HG03520 (cell line): Measurements from ENCODE around the gene GDF7.

Experiments
- ATAC-seq: cut with Tn5 transposase; IDR thresholded peaks from one replicate; pipeline ENCODE4 v1.9.1; 2021; ENCODE audit warnings: mild to moderate bottlenecking, moderate library complexity; ENCODE audit not compliant: unreplicated experiment

The GDF7 gene

GRCh38 chr2:20671036-20671735, 4.2 kb downstream of the GDF7 start:
- ATAC-seq = no peak

DNA sequence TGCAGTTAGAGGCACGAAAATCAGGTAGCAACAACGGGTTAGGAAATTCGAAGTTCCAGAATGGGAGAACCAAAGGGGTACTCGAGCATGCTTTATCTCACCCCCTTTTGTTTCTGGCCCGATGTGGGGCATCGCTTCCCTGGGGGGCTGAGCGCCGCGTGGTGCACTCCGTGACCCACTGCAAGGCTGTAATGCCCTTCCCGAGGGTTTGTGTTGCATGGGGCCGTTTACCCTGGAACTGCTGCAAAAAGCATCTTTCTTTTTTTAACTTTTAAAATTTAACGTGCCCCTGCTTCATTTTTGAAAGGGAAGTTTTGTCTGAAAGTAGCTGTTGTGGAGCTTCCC, 4.8 kb downstream of the GDF7 start:
- no peak for ATAC-seq

DNA sequence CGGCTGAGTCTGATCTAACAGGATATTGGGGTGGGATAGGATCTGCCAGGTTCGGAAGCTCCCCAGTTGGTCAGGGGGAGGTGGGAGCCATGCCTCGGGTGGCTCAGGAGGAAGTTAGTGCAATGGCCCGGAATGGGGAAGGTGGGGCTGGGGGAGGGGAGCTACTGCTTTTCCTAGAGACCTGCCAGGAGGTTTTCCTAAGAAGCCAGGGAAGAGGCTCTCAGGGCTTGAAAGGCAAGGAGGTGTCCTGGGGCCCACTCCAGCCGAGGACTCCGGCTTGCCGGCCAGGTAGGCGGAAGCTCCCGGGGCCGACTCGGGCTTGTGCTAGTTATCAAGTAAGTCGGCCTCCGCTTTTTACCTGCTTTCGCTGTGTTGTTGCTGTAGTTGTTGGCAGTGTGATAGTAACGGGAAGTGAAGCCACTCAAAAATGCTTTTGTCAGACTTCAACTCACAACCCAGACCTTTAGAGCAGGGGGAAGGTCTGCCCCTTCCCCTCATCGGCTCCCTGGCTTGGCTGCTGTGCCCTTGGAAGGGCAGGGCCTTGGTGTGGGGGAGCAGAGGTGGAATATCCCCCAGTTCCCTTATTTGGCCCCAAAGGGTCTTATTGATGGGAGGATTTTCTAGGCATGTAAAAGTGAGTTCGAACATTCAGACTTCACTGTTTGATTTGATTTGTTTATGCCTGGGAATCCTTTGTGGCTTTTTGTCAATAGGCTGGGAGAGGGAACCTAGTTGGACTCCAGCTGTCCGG, 5.4 kb downstream of the GDF7 start:
- ATAC-seq = no peak

GRCh38 chr2:20673686-20674308, 6.9 kb downstream of the GDF7 start:
- ATAC-seq = no peak

GRCh38 chr2:20674309-20674965, 7.5 kb downstream of the GDF7 start:
- no peak for ATAC-seq

- no peak for ATAC-seq
Measured at GRCh38 chr2:20674974-20675679, 8.2 kb downstream of the GDF7 start.

DNA sequence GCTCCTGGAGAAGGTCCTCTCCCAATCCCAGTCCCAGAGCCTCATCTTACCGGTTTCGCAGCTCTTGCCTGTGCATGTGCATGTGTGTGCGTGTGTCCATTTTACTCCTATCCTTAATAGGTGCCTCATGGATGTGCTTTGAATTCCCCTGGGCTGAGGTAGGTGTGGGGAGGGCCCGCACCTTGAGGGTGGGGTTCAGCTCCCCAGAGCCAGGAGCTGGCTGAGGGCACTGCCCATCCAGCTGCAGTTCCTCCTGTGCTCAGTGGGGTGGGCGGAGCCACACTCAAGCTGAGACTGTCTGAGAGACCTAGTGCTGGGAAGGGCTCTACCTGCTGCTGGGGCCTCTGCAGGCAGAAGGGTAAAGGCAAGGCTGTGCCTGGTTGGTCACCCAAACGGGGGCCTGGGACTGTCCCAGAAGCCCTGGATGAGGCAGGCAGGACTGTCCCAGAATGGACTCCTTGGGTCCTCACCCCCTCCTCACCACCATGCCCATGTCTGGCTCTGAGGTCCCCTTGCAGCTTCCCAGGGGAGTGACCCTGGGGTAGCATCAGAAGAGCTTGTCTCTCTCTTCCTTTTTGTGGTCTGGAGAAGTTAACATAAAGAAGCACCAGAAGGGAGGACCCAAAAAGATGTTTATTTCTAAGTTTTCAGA, 8.9 kb downstream of the GDF7 start:
- peak; percentile 70 for ATAC-seq

DNA sequence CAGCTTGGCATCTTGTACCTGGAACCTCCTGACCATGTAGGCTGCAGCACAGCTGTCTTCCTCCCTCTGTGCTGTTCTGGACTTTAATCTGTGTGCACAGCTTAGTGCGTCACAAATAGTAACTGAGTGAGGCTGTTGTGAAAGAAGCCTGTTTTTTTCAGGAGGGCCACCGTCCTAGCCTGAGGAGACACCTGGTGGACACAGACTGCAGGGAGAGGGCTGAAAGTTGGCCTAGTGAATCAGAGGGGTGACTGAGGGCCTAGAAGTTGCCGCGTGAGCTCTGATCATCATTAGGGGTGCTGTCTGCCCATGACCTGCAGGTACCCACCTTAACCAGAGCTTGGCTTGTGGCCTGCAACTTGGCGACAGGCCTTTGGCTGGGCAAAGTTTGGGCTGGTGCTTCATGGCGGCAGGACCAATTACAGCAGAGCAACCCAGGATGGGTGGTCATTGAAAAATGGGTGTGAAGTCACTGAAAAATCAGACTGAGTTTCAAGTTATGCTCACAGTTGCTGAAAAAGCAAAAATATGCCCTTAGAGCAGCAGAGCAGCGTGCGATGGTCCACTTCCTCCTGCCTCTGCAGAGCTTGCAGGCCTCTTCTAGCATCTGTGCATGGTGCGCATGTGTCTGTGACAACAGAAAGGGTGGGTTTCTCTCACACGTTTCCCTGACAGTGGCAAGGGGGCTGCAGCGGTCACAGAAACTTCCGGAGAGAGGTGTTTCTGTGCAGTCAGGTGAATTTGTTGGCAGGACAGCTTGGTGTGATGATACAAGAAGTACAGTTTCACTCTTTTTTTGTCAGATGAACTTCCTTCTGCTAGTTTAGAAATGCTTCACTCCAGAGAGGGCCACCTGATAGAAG, 9.6 kb downstream of the GDF7 start:
- peak; percentile 50 for ATAC-seq

DNA sequence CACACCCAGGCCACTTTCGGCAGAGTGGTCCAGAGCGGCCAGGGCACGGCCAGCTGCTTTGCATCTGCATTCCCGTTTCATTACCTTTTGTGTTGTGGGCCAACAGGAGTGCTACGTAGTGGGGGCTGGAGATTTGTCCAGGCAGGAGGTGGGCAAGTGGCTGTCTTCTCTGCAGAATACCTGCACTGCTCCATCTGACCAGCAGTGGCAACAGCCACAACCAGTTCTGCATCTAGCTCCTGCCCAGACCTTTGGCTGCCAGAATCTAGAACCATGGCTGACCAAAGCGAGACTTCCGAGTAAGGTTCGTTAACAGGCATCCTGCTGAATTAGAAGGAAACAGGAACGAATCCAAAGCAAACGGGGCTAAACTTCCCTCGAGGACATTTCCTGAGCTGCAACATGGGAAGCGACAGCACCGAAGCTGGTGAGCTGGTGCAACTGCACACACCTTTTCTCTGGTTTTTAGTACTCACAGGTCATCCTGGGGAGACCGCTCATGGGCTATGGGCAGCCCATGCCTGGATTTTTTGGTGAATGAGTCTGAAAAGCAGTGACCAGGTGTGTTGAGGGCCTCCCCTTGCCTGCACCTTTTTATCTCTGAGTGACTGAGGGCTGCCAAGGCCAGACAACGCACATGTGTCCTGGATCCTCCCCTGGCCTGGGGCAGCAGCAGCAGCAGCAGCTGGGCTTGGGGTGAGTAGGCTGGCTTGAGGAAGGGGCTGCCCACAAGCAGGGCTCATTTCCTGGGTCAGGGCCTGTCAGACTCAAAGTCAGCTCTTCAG, 10.5 kb downstream of the GDF7 start:
- ATAC-seq = peak; percentile 41

- no peak for ATAC-seq
Measured at GRCh38 chr2:20678086-20678395, 11.1 kb downstream of the GDF7 start.

- no peak for ATAC-seq
Measured at GRCh38 chr2:20678780-20679179, 11.8 kb downstream of the GDF7 start.

DNA sequence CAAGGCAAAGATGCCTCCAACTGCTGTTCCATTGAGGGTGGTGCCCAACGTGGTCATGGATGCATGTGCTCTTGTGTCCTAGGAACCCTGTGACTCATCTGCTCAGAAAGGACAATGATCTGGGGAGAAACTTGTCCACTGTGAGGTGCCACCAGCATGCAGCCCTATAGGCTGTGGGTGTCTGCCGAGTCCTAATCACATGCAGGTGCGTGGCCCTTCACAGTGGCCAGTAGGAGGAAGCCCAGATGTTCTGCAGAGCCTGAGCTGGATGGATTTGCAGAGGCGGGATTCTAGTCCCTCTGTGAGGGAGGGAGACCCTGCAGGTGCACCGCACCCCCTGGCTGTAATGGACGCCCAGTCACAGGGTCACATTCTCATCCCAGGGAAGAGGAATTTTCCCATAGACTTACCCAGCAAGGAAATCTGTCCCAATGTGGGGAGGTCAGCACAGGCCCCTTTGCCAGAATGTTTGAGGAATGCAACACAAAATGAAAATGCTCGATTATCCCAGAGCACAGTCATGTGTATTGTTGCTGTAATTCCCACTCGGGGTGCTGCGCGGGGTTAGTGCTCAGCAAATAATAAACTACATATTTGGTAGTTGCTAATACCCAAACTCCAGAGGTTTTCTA, 13.9 kb downstream of the GDF7 start:
- no peak for ATAC-seq

DNA sequence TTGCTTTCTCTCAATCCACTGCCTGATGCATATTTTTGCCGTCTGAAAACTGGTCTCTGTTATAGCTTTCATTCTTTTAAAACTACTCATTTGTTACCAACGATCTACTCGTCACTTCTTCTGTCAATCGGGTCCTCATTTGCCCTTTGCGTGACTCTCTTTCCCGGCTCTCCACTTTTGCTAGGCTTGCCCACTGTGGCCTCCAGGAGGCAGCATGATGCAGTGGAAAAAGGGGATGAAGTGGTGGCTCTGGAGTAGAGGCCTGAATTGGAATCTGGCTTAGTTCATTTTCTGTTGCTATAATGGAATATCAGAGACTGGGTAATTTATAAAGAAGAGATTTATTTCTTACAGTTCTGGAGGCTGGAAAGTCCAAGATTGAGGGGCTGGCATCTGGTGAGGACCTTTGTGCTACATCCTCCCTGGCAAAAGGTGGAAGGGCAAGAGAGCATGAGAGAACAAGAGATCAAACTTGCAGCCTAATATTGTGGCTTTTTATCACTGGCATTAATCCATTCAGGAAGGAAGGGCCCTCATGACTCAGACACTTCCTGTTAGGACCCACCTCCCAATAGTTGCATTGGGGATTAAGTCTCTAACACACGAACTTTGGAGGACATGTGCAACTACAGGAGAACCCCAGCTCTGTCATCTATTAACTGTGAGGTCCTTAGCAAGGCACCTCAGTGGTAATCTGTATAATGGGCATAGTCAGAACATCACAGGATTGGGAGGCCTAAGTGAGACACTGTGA, 15.4 kb downstream of the GDF7 start:
- no peak for ATAC-seq

- no peak for ATAC-seq
Measured at GRCh38 chr2:20684581-20685063, 17.7 kb downstream of the GDF7 start.

- ATAC-seq = no peak
Measured at GRCh38 chr2:20687260-20687832, 20.4 kb downstream of the GDF7 start.

DNA sequence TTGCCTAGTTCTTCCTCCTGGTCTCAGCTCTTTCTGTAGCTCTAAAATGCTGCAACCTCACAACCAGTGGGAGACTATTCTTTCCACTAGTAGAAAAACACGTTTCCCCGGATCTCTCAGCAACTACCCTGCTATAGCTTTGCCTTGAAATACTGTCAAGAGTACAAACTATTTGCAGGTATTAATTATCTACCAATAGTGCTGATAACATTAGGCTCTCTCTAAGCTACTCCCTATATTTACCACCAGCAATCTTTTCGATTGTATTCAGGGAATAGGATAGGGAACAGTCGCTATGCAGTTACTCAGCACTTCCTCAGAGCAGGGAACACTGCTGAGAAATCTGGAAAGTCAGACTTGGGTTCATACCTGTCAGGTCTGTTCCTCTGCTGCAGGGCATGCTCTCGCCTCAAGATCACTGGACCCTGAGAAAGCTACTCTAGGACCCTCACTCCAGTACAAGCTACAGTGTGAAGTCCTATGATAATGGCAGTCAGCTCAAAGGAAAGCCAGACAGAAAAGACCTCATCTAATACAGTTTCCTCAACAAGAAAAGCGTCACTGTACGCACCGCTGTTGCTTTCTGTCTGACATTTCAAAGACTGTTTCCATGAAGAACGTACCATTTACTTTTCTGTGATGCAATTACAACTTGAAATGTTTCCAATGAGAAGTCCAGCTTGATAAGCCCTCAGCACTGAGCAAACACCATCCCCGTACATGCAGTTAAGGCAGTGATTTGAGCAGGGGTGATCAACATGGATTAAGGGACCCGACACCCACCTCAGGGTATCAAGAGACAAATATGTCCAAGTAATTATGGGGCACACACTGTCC, 22.7 kb downstream of the GDF7 start:
- no peak for ATAC-seq
